GM18499 (cell line): ENCODE results near the gene TACC2.

Experiments
- ATAC-seq: cut with Tn5 transposase; IDR thresholded peaks from one replicate; pipeline ENCODE4 v1.9.1; 2021; ENCODE audit warnings: moderate number of reproducible peaks; ENCODE audit not compliant: insufficient read depth, unreplicated experiment

The TACC2 gene

GRCh38 chr10:122254831-122255230, 265.9 kb downstream of the TACC2 start:
- no peak for ATAC-seq

- ATAC-seq: no peak
These were observed 266.7 kb downstream of the TACC2 start for GRCh38 chr10:122255509-122256301.

GRCh38 chr10:122257041-122257440, 268.1 kb downstream of the TACC2 start:
- no peak for ATAC-seq

DNA sequence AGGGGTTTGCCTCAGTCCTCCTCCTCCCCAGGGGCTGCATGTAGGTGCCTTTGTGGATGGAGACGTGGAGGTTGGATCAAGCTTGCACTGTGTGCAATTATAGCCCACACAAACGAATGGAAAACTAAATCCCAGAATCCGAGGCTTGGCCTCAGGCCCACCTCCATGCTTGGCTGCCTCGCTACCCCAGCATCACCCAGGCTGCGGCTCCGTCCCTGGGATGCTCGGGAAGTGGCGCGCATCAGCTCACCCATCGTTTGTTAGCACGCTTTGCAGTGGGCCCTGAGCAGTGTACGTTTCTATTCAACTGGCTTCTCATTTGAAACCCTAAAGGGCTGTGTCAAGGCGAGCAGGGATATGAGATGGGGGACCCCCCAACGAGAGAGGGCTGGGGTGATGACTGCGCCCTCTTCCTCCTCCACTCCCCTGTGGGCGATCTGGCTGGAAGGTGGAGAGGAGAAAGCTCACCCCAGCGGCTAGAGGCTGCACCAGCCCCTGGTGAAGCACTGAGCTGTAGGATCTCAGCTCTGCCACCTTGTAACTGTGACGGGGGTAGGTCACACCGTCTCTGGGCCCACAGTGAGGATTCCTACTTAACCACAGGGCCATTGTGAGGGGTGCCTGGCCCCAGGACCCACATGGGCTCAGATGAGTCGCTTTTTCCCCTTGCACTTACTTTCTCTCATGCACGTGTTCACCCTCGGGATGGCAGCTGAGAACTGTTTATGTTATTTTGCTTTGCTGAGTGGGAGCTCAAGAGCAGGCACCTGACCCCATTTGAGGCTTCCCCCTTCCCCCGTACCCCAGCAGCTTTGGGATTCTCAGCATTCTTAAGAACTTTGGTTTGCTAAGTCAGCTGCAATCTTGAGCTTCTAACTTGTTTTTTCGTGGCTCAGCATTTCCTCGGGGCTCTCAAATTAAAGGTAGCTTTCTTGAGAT, 269.4 kb downstream of the TACC2 start:
- no peak for ATAC-seq

GRCh38 chr10:122259075-122259466, 270.1 kb downstream of the TACC2 start:
- ATAC-seq: no peak

DNA sequence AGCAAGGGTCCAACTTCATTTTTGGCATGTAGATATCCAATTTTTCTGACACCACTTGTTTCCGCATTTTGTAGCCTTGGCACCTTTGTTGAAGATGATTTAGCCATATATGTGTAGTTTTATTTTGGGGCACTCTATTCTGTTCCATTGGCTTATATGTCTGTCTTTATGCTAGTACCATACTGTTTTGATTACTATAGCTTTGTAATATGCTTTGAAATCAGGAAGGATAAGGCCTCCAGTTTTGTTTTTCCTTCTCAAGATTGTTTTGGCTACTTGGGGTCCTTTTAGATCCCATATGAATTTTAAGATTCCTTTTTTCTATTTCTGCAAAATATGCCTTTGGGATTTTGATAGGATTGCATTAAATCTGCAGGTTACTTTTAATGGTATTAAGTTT, 272.6 kb downstream of the TACC2 start:
- no peak for ATAC-seq

- no peak for ATAC-seq
These were observed 275.0 kb downstream of the TACC2 start for GRCh38 chr10:122263971-122264370.

- no peak for ATAC-seq
These were observed 275.5 kb downstream of the TACC2 start for GRCh38 chr10:122264436-122264835.

DNA sequence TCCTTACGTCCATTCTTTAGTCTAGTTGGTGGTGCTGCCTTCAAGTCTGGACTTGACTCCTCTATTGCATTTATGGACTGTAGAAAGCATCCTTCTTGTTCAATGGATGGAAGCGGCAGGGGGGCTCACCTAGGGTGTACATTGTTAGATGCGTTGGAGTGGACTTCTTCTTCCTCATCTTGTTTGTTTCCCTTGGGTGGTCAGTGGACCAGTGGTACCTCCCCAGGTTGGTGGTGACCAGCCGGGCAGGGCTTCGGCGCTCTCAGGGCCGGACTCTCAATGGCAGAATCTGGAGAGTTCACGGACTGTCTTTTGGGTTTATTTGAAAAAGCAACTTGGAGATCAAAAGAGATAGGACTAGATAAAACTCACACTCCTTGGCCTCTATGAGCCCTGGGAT, 276.0 kb downstream of the TACC2 start:
- no peak for ATAC-seq

DNA sequence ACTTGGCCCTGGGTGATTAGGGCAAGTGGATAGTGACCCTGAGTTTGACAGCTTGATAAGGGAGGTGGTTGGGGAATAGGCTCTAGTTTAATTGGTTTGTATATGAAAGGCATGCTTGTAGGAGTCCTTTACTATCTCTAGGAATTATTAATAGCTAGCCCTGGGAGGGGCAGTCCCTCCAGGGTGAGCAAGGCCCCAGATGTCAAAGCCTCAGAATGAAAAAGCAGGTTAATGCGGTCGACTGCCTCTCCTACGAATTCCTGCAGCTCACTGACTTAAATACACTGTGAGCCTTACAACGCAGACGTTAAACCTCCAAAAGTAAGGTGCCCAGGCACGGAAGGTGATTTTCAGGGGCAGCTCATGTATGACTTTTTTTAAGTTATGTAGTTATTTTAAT, 276.9 kb downstream of the TACC2 start:
- ATAC-seq: no peak

DNA sequence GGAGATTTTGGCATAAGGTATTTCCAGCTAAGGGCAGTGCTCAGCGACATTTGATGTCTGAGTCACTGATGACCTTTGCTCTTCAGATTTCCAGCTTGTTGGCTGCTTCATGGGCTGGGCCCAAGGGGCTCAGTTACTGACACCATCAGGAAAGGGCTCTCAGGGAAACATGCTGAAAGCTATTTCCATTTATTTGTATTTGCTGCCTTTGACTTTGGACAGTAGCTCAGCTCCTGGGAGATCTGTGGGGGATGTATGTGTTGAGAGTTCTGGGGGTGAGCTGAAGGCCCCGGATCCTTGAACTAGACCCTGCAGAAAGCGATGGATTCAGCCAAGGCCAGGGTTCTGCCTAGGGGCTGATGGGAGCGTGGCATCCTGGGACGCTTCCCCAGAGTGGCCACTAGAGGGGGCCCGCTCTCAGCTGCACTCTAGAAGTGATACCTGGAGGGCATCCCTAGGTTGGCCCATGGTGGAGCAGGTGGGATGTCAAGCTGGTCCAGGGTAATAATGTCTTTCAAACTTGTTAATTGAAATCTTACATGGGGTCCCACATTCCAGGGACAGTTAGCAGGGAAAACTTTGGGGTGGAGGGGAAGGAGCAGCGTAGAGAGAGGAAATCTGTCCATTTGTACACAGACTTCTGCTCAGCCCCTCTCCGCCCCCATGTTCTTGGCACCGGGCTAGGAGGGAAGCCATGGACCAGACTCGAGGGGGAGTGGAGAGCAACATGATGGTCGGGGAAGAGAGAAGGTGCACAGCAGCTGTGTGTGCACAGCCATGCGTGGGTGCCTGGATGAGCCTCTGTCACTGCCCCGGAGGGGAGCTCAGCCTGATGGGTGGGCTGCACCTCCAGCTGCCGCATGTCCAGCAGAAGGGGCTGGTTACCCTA, 279.1 kb downstream of the TACC2 start:
- no peak for ATAC-seq

- no peak for ATAC-seq
These were observed 280.2 kb downstream of the TACC2 start for GRCh38 chr10:122269059-122269687.

DNA sequence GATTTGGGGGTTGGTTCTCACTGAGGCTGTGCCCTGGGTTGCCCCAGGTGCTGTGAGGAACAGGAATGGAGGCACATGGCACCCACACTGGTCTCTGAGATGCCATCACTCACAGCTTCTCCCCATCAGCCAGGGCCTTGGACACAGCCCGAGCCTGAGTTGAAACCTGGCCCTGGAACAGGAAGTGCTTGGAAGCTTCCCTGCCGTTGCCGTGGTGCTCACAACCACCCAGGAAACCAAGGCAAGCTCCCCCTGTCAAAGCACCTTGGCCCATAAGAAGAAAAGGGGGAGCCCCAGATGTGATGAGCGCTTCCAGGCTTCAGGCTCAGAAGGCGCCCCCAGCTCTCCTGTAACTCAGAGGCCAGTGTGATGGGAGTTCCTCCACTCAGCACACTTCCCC, 282.1 kb downstream of the TACC2 start, which contains the start of gene BTBD16:
Gene BTBD16, plus strand, starts transcription at position 221 of the 400 bp plus-strand sequence. CDS start 3,786 bp downstream, outside the sequence.
- ATAC-seq: no peak

DNA sequence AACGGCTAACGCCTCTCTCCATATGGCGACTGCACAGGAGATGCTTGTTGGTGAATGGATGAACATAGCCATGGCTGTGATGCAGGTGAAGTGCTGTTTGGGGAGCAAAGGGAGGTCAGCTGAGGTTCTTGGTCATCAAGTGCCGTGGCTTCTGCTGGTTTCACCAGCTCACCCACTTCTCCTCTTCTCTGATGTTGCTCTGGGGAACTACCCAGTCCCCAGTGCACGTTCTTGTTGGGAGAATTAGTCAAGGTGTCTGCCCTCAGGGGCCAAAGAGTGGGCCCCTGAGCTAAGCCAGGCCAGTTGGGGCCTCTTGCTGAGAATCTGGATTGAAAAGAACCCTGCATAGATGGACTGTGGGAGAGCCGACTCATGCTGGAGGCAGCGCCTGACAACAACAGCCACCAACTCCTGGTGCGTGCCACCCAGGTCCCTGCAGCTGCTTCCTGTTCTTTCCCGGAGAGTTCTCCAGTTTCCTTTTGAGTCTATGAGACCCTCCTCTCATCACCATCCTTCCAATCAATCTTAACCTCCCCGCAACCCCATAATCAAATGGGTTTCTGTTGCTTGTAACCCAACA, 285.1 kb downstream of the TACC2 start:
- no peak for ATAC-seq

DNA sequence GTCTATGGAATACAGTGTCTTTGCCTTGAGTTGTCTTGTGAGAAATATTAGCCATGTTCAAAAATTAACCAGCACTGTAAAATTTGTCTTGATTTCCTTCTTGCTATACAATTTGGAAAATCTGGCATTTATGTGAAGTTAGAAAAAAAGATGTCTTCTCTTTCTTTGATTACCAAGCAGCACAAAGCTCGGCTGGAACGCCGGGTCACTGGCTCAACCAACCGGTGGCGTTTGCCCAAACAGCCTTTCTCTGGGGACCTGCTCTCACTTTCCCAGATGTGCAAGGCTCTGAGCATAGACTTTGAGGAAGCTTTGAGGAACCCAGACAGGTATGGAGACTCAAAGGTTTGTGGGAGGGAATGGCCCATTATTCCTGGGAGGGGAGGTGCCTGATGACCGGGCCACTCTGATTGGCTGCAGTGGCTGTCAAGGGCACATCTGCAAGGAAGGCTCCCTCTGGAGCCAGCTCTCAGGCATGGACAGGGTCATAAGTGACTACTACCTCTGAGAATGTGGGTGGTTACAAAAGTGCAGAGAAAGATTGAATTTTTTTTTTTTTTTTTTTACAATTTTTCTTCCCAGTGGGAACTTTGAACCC, 287.7 kb downstream of the TACC2 start:
- no peak for ATAC-seq

DNA sequence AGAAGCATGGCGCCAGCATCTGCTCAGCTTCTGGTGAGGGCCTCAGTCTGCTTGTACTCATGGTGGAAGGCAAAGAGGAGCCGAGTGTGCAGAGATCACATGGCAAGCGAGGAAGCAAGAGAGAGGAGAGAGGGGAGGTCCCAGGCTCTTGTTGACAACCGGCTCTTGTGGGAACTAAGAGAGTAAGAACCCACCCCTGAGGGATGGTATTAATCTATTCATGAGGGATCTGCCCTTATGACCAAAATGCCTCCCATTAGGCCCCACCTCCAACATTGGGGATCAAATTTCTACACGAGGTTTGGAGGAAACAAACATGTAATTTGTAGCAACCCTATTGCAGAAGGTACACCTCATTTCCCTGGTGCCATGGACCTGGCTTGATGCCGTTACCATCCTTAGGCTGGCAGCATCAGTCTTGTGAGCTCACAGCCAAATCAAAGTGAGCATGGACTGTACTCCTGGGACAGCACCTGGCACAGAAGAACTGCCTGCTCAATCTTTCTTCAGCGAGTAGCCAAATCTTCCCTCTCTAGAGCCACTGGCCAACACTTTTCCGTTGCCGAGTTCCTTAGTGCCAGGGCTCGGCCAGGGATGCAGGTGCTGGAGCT, 288.7 kb downstream of the TACC2 start:
- ATAC-seq: no peak

DNA sequence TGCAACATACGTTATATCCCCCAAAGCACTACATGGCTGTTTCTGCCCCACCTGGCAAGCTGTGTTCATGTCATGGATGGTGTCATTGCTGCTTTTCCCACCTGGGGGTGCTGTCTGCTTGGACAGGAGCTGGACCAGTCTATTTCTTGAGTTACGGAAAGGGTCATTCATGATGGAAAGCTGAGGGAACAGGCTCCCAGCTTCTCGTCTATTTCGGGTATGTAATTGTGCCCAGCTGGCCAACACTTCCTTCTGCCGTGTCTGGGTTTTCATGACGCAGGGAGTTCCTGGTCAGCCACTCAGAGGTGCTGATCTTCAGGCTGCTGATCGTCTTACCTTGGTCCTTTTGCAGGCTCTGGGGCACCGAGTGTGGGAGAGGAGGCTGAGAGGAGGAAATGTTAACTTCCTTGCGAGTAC, 290.8 kb downstream of the TACC2 start:
- ATAC-seq: no peak

DNA sequence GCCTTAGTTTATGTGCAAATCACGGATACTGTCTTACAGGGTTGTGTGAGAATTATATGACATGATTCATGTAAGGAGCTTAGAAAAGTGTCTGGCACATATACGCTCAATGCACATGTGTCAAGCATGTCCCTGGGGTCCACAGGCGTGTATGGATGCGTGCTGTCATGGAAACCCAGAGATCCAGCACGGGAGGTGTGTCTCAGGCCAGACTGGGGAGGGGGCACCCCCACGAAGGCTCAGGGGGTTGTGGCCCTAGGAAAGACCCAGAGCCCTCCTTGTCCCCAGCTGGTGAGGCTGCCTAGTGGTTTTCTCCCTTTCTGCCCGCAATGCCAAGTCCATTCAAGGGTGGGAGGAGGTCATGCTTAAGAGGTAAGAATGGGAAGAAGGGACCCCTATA, 291.2 kb downstream of the TACC2 start:
- no peak for ATAC-seq
